GM12873 (cell line): ENCODE measurements around the gene ARHGEF3.

Experiments used
- TF ChIP-seq, protein P1 (sequence below): IDR thresholded peaks from 2 replicates; pipeline ENCODE4 v1.5.1; 2012; ENCODE audit warnings: low read depth, mild to moderate bottlenecking, moderate library complexity, low read length, control low read depth; ENCODE audit not compliant: insufficient read depth; ENCODE audit errors: missing control alignments

The ARHGEF3 gene

DNA sequence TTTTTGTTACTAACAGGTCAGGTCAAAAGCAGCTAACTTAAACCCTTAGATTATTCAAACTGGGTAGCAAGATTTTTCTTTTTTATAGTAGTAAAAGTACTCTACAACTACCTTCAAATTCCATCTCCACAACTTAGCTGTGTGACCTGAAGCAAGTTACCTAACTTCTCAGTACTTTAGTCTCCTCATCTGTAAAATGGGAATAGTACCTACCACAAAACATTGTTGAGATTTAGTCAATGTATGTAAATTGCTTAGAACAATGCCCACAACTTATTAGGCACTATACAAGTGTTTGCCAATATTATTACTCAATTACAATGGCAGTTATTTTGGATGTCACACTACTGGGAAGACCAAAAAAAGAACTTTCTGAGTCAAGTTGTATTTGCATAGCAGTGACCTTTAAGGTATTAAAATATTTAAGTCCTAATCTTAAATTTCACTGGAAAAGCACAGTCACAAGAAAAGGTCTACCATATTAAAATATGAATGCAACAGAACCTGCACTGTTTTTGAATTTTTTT is 121.6 kb downstream of the ARHGEF3 start:
- TF ChIP-seq, protein P1, sequence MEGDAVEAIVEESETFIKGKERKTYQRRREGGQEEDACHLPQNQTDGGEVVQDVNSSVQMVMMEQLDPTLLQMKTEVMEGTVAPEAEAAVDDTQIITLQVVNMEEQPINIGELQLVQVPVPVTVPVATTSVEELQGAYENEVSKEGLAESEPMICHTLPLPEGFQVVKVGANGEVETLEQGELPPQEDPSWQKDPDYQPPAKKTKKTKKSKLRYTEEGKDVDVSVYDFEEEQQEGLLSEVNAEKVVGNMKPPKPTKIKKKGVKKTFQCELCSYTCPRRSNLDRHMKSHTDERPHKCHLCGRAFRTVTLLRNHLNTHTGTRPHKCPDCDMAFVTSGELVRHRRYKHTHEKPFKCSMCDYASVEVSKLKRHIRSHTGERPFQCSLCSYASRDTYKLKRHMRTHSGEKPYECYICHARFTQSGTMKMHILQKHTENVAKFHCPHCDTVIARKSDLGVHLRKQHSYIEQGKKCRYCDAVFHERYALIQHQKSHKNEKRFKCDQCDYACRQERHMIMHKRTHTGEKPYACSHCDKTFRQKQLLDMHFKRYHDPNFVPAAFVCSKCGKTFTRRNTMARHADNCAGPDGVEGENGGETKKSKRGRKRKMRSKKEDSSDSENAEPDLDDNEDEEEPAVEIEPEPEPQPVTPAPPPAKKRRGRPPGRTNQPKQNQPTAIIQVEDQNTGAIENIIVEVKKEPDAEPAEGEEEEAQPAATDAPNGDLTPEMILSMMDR = no peak
